ENCODE data around the gene RNF157.

RNF157 gene

GRCh38 chr17:76138234-76138895, 101.9 kb downstream of the RNF157 start:
- no peaks in the 10 kb centered on the region for H3K36me3 ChIP-seq (ENCODE audit: insufficient read depth, low read depth, low read length)
- H3K4me3 ChIP-seq (ENCODE audit: low read length): peak overlapping the region; percentile 74; the same call in 1 of the 2 replicates
- peaks cover 100% of the 10 kb centered on the region for H3K27me3 ChIP-seq (ENCODE audit: insufficient read depth, low read length)
- H3K27ac ChIP-seq (ENCODE audit: low read length): no peak overlapping the region
- H3K9ac ChIP-seq (ENCODE audit: low read depth, low read length): peak overlapping the region; percentile 30; the same call in 1 of the 2 replicates
- no peaks in the 10 kb centered on the region; the same call in 1 of the 2 replicates for H3K9me3 ChIP-seq (ENCODE audit: insufficient read depth, low read depth, low read length)
- H3K4me1 ChIP-seq (ENCODE audit: insufficient read depth, low read length): peaks cover 56% of the 10 kb centered on the region

DNA sequence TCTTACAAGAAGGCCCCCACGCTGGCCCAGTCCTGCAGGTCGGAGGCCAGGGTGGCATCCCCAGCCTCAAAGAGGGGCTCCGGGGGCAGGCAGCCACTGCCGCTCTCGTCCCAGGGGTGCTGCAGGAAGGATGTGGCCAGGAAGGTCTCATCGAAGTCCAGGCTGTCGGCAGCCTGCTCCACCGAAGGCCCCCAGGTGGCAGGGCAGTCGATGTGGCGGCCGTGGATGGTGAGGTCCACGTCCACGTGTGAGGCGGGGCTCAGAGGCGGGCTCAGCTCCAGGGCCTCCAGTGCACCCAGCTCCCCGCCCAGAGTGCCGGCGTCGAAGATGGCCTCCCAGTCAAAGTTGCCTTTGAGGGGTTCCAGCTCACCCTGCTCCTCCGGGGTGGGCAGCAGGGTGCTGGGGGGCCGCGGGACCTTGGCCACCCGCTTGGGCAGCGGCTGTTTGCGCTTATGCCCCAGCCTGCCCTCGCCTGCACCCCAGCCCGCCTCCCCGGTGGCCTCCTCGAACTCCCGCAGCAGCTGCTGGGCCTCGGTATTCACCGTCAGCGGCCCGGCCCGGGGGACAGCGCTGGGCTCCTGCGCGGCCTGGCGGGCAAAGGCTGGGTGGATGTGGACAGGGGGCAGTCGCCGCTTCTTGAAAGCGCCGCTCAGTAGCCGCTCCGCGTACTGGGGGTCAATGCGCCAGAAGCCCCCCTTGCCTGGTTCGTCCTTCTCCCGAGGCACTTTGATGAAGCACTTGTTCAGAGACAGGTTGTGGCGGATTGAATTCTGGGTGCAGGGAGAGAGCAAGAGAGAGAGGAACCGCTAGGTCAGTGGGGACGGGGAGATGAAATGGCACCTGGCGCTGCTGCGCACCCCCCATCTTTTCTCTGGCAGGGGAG, 102.7 kb downstream of the RNF157 start:
- Histone ChIP-seq H3K4me3 (ENCODE audit: low read length) (peak overlapping the region; percentile 74; the same call in 1 of the 2 replicates), H3K9me3 (ENCODE audit: insufficient read depth, low read depth, low read length) (no peaks in the 10 kb centered on the region; the same call in 1 of the 2 replicates), H3K36me3 (ENCODE audit: insufficient read depth, low read depth, low read length) (no peaks in the 10 kb centered on the region), H3K27me3 (ENCODE audit: insufficient read depth, low read length) (peaks cover 100% of the 10 kb centered on the region), H3K4me1 (ENCODE audit: insufficient read depth, low read length) (peaks cover 56% of the 10 kb centered on the region), H3K27ac (ENCODE audit: low read length) (no peak overlapping the region), H3K9ac (ENCODE audit: low read depth, low read length) (peak overlapping the region; percentile 30; the same call in 1 of the 2 replicates)

GRCh38 chr17:76137001-76137350, 103.3 kb downstream of the RNF157 start:
- Histone ChIP-seq H3K4me1 (ENCODE audit: insufficient read depth, low read length) (peaks cover 53% of the 10 kb centered on the region), H3K27me3 (ENCODE audit: insufficient read depth, low read length) (peaks cover 97% of the 10 kb centered on the region)

GRCh38 chr17:76136276-76137000, 103.9 kb downstream of the RNF157 start:
- peaks cover 54% of the 10 kb centered on the region for H3K4me1 ChIP-seq (ENCODE audit: insufficient read depth, low read length)
- H3K27ac ChIP-seq (ENCODE audit: low read length): no peak overlapping the region
- peaks cover 97% of the 10 kb centered on the region for H3K27me3 ChIP-seq (ENCODE audit: insufficient read depth, low read length)
- no peaks in the 10 kb centered on the region; the same call in 1 of the 2 replicates for H3K9me3 ChIP-seq (ENCODE audit: insufficient read depth, low read depth, low read length)
- no peaks in the 10 kb centered on the region for H3K36me3 ChIP-seq (ENCODE audit: insufficient read depth, low read depth, low read length)
- no peak overlapping the region for H3K9ac ChIP-seq (ENCODE audit: low read depth, low read length)
- H3K4me3 ChIP-seq (ENCODE audit: low read length): peak overlapping the region; percentile 32; the same call in 1 of the 2 replicates

More at GRCh38 chr17:76137001-76137350, 103.3 kb downstream of the RNF157 start:
- no peaks in the 10 kb centered on the region for H3K36me3 ChIP-seq (ENCODE audit: insufficient read depth, low read depth, low read length)
- no peaks in the 10 kb centered on the region; the same call in 1 of the 2 replicates for H3K9me3 ChIP-seq (ENCODE audit: insufficient read depth, low read depth, low read length)
- H3K9ac ChIP-seq (ENCODE audit: low read depth, low read length): no peak overlapping the region
- H3K4me3 ChIP-seq (ENCODE audit: low read length): peak overlapping the region; percentile 32; the same call in 1 of the 2 replicates
- no peak overlapping the region for H3K27ac ChIP-seq (ENCODE audit: low read length)

DNA sequence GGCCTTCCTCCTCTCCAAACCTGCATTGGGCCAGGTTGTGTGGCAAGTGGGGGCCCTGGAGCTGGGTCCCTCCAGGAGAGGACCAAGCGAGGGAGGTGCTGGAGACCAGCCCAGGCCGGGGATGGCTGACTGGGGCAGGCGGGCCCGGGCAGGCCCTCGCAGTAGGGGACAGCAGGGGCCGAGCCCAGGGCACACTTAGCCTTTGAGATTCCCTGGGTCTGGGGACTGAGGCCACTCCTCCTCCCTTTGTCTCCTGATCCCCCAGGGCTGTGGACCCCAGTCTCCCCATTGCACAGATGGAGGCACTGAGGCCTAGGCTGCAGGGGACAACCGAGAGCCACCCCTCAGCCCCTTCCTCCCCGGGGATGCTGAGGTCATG, 104.5 kb downstream of the RNF157 start:
- H3K9ac ChIP-seq (ENCODE audit: low read depth, low read length): peak overlapping the region; percentile 33; the same call in 1 of the 2 replicates
- no peaks in the 10 kb centered on the region; the same call in 1 of the 2 replicates for H3K9me3 ChIP-seq (ENCODE audit: insufficient read depth, low read depth, low read length)
- H3K36me3 ChIP-seq (ENCODE audit: insufficient read depth, low read depth, low read length): no peaks in the 10 kb centered on the region
- peaks cover 97% of the 10 kb centered on the region for H3K27me3 ChIP-seq (ENCODE audit: insufficient read depth, low read length)
- H3K4me3 ChIP-seq (ENCODE audit: low read length): peak overlapping the region; percentile 53; the same call in 1 of the 2 replicates
- peaks cover 59% of the 10 kb centered on the region for H3K4me1 ChIP-seq (ENCODE audit: insufficient read depth, low read length)
- H3K27ac ChIP-seq (ENCODE audit: low read length): no peak overlapping the region

DNA sequence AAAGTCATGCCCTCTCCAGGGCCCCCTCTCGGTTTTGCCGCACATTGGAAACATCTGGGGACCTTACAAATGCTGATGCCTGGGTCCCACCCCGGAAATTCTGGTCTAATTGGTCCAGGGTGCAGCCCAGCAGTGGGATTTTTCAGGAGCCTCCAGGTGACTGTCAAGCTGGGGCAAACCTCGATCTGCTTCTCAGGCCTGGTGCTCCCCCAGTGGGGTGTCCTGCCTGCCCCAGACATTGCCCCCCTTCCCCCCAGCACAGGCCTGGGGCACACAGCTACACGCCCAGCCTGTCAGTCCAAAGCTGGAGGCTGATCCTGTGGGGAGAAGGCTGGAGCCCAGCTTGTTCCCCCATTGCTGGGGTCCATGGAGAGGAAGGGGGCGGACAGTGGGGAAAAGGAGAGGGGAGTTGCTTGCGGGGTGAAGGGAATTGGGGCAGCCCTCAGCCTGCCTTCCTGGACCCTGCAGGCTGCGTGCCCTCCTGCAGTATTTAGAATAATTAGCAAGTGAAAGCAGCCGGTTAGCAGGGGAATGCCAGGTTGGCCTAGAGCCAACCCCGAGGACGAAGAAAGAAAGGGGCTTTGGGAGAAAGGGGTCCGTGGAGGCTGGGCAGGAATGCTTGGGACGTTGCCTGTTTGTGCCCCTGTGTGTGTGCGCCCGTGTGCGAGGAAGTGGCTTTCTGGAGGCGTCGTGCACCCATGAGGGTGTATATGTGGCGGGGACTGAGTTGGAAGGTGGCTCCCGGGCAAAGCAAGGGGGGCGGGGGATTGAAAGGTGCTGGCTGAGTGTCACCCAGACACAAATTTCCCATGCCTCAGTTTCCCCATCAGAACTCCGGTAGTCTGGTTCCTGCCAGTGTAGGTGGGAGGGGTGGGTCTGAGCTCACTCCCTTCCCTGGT, 105.1 kb downstream of the RNF157 start:
- peaks cover 97% of the 10 kb centered on the region for H3K27me3 ChIP-seq (ENCODE audit: insufficient read depth, low read length)
- peak overlapping the region; percentile 53; the same call in 1 of the 2 replicates for H3K4me3 ChIP-seq (ENCODE audit: low read length)
- no peaks in the 10 kb centered on the region for H3K36me3 ChIP-seq (ENCODE audit: insufficient read depth, low read depth, low read length)
- H3K9ac ChIP-seq (ENCODE audit: low read depth, low read length): peak overlapping the region; percentile 33; the same call in 1 of the 2 replicates
- no peak overlapping the region for H3K27ac ChIP-seq (ENCODE audit: low read length)
- H3K4me1 ChIP-seq (ENCODE audit: insufficient read depth, low read length): peaks cover 60% of the 10 kb centered on the region
- no peaks in the 10 kb centered on the region; the same call in 1 of the 2 replicates for H3K9me3 ChIP-seq (ENCODE audit: insufficient read depth, low read depth, low read length)

DNA sequence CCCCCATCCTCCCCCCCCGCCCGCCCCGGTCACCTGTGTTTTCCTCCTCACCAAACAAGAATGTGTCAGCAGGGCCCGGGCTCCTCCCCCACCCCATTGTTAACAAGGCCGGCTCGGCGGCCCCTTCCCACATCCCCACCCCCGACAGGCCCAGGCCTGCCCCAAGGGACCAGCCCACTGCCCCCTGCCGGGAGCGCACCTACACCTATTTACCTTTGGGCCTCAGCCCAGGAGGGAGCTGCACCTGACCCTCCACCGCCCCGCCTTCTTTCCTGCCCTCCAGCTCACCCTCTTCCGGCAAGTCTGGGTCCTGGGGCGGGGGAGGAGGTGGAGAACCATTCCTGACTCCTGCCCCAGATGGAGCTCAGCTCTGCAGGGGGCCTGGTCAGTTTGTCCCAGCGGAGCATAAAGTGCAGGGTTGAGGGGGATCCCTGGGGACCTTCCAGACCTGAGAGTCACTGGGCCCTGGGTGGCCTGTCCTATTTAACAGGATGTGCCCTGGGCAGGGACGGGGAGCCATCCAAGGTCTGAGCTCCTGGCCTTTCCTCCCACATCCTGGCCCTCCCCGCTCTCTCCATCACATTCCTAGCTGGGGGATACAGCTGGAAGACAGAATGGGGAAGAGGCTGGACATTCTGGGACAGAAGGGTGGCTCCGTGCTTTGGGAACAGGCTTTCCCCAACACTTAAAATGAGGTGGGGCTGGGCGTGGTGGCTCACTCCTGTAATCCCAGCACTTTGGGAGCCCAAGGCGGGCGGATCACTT, 107.5 kb downstream of the RNF157 start:
- H3K9me3 ChIP-seq (ENCODE audit: insufficient read depth, low read depth, low read length): no peaks in the 10 kb centered on the region
- no peaks in the 10 kb centered on the region for H3K36me3 ChIP-seq (ENCODE audit: insufficient read depth, low read depth, low read length)
- H3K4me1 ChIP-seq (ENCODE audit: insufficient read depth, low read length): peaks cover 51% of the 10 kb centered on the region
- H3K4me3 ChIP-seq (ENCODE audit: low read length): peak overlapping the region; percentile 53; the same call in 1 of the 2 replicates
- H3K9ac ChIP-seq (ENCODE audit: low read depth, low read length): peak overlapping the region; percentile 16; the same call in 1 of the 2 replicates
- H3K27me3 ChIP-seq (ENCODE audit: insufficient read depth, low read length): peaks cover 76% of the 10 kb centered on the region
- no peak overlapping the region for H3K27ac ChIP-seq (ENCODE audit: low read length)

- Histone ChIP-seq H3K9ac (ENCODE audit: low read depth, low read length) (no peak overlapping the region; the same call in 1 of the 2 replicates), H3K4me3 (ENCODE audit: low read length) (peak overlapping the region; percentile 44), H3K27me3 (ENCODE audit: insufficient read depth, low read length) (peaks cover 68% of the 10 kb centered on the region)
Observed at GRCh38 chr17:76131692-76132573, 108.4 kb downstream of the RNF157 start.

GRCh38 chr17:76131051-76131691, 109.1 kb downstream of the RNF157 start:
- Histone ChIP-seq H3K27ac (ENCODE audit: low read length) (no peak overlapping the region), H3K4me1 (ENCODE audit: insufficient read depth, low read length) (peaks cover 41% of the 10 kb centered on the region), H3K27me3 (ENCODE audit: insufficient read depth, low read length) (peaks cover 60% of the 10 kb centered on the region), H3K9me3 (ENCODE audit: insufficient read depth, low read depth, low read length) (no peaks in the 10 kb centered on the region), H3K9ac (ENCODE audit: low read depth, low read length) (no peak overlapping the region), H3K36me3 (ENCODE audit: insufficient read depth, low read depth, low read length) (no peaks in the 10 kb centered on the region), H3K4me3 (ENCODE audit: low read length) (no peak overlapping the region)

More at GRCh38 chr17:76131692-76132573, 108.4 kb downstream of the RNF157 start:
- Histone ChIP-seq H3K9me3 (ENCODE audit: insufficient read depth, low read depth, low read length) (no peaks in the 10 kb centered on the region), H3K36me3 (ENCODE audit: insufficient read depth, low read depth, low read length) (no peaks in the 10 kb centered on the region), H3K27ac (ENCODE audit: low read length) (no peak overlapping the region), H3K4me1 (ENCODE audit: insufficient read depth, low read length) (peaks cover 47% of the 10 kb centered on the region)

Measured in iPS-20b (cell line).